A673 (cell line): ENCODE results near the gene KRTAP5-7. TPM values are rescaled to one million over a fixed set of nuclear protein-coding genes. Genes with fewer than 3 reads are reported as not detected.

ENCODE experiments used
- BruUV-seq: library from RNA; stranded (reverse); fragments of 400-500 nt; replicated peaks from 2 replicates; lab custom pipeline; 2021; lab: Mats Ljungman, UMichigan
- CTCF ChIA-PET: fragments of 300-600 bp; sonication (Branson Sonifier 250); formaldehyde crosslinking; loops from one replicate; lab custom pipeline; 2022; ENCODE audit warnings: antibody characterized with exemption; lab: Charles Lee
- POLR2A ChIA-PET: fragments of 300-600 bp; sonication (Branson Sonifier 250); formaldehyde crosslinking; loops from one replicate; lab custom pipeline; 2022; ENCODE audit warnings: antibody characterized with exemption; ENCODE audit not compliant: low non-redundant PET; lab: Charles Lee
- DNase-seq: peaks from one replicate; pipeline ENCODE4 v3.0.0-alpha.2; 2015; ENCODE audit warnings: low spot score
- H3K27ac ChIP-seq: fragments of 200-600 bp; sonication (generic); 2 replicates; pipeline ENCODE4 v1.5.1; 2016; ENCODE audit warnings: mixed run types, low read depth, mild to moderate bottlenecking, mixed read lengths, antibody characterized with exemption, low read length; ENCODE audit not compliant: poor library complexity, severe bottlenecking
- H3K27me3 ChIP-seq: fragments of 200-600 bp; sonication (generic); replicated peaks from 2 replicates; pipeline ENCODE4 v1.6.1; 2017; ENCODE audit warnings: mixed run types, low read depth, mild to moderate bottlenecking, mixed read lengths, antibody characterized with exemption, low read length; ENCODE audit not compliant: insufficient read depth, poor library complexity
- H3K36me3 ChIP-seq: fragments of 200-600 bp; sonication (generic); 2 replicates; pipeline ENCODE4 v1.6.1; 2016; ENCODE audit warnings: mixed run types, mild to moderate bottlenecking, mixed read lengths, antibody characterized with exemption, low read length; ENCODE audit not compliant: insufficient read depth, poor library complexity, severe bottlenecking
- H3K4me1 ChIP-seq: fragments of 200-600 bp; sonication (generic); 2 replicates; pipeline ENCODE4 v1.6.1; 2017; ENCODE audit warnings: mixed run types, mild to moderate bottlenecking, mixed read lengths, antibody characterized with exemption, low read length; ENCODE audit not compliant: insufficient read depth, poor library complexity, severe bottlenecking
- H3K4me3 ChIP-seq: fragments of 200-600 bp; sonication (generic); 2 replicates; pipeline ENCODE4 v1.5.1; 2016; ENCODE audit warnings: low read depth, mixed run types, mild to moderate bottlenecking, mixed read lengths, low read length; ENCODE audit not compliant: poor library complexity, severe bottlenecking
- H3K9me3 ChIP-seq: fragments of 200-600 bp; sonication (generic); 2 replicates; pipeline ENCODE4 v1.6.1; 2016; ENCODE audit warnings: mixed run types, low read depth, mild to moderate bottlenecking, mixed read lengths, antibody characterized with exemption, low read length; ENCODE audit not compliant: poor library complexity, severe bottlenecking
- CTCF ChIP-seq: fragments of 300-800, 200-600 bp; sonication (generic); conservative IDR thresholded peaks from 2 replicates; pipeline ENCODE4 v1.5.1; 2017; ENCODE audit warnings: low read depth, mild to moderate bottlenecking, antibody characterized with exemption, low read length, moderate library complexity, mixed read lengths
- EZH2 ChIP-seq: fragments of 200-600 bp; sonication (generic); IDR thresholded peaks from 2 replicates; pipeline ENCODE4 v1.6.1; 2017; ENCODE audit warnings: borderline replicate concordance, low read depth, mild to moderate bottlenecking, mixed read lengths, antibody characterized with exemption, low read length; ENCODE audit not compliant: poor library complexity, severe bottlenecking
- intact Hi-C: fragments of 100-400 bp; cut with micrococcal nuclease; formaldehyde crosslinking; loops from one replicate; pipeline ENCODE4 v1.10.0; 2022; ENCODE audit not compliant: unreplicated experiment
- total RNA-seq: library from RNA; stranded (reverse); gene quantifications from 2 replicates; pipeline ENCODE4 v1.2.3, GENCODE V29; 2021

KRTAP5-7 gene
- total RNA-seq, 1 experiment from 2014 or later = not detected

GRCh38 chr11:71548120-71548519 is 21.1 kb downstream of the KRTAP5-7 start, which contains the start of gene KRTAP5-9:
Gene KRTAP5-9 (plus strand): TSS chr11:71548420. CDS start chr11:71548658, 238 bp downstream.
- Histone ChIP-seq H3K27ac (no peak within 1 kb of the TSS), H3K27me3 (no peaks in the 10 kb centered on the region), H3K36me3 (no peaks in the 10 kb centered on the region), H3K4me1 (no peaks in the 10 kb centered on the region), H3K9me3 (no peaks in the 10 kb centered on the region), H3K4me3 (no peak within 1 kb of the TSS)
- BruUV-seq = no TSS peak
- ChIA-PET CTCF (no interaction called here), POLR2A (no interaction called here)
- no peak for DNase-seq
- intact Hi-C loops = no loop called here
- TF ChIP-seq CTCF (no peak), EZH2 (no peak)

GRCh38 chr11:71548716-71549151 is 21.7 kb downstream of the KRTAP5-7 start:
- CTCF ChIA-PET = no interaction called here
- BruUV-seq = no TSS peak

GRCh38 chr11:71551711-71552110 is 24.6 kb downstream of the KRTAP5-7 start:
- no peak for DNase-seq
- CTCF ChIA-PET = no interaction called here
- Histone ChIP-seq H3K27ac (no peak overlapping the region), H3K36me3 (no peaks in the 10 kb centered on the region), H3K4me3 (no peak overlapping the region), H3K27me3 (no peaks in the 10 kb centered on the region), H3K9me3 (no peaks in the 10 kb centered on the region), H3K4me1 (no peaks in the 10 kb centered on the region)
- POLR2A ChIA-PET = no interaction called here
- no TSS peak for BruUV-seq
- no peak for TF ChIP-seq CTCF
- no peak for TF ChIP-seq EZH2
- intact Hi-C loops = no loop called here

More at GRCh38 chr11:71548716-71549151, 21.7 kb downstream of the KRTAP5-7 start:
- no peaks in the 10 kb centered on the region for H3K36me3 ChIP-seq
- POLR2A ChIA-PET = no interaction called here
- H3K4me3 ChIP-seq = no peak overlapping the region
- DNase-seq = no peak
- intact Hi-C loops = no loop called here
- no peaks in the 10 kb centered on the region for H3K9me3 ChIP-seq
- TF ChIP-seq CTCF (no peak), EZH2 (no peak)
- H3K27ac ChIP-seq = no peak overlapping the region
- no peaks in the 10 kb centered on the region for H3K27me3 ChIP-seq
- no peaks in the 10 kb centered on the region for H3K4me1 ChIP-seq
